ENCODE measurements around the gene VCL.
"Not testable (repeated sequence)": the region's sequence is repeated elsewhere in the genome, so short reads cannot be mapped to it uniquely, and the experiment has no call there.

Gene VCL

GRCh38 chr10:74040200-74041126 lies 42.5 kb downstream of the VCL start:
- no peak for DNase-seq (ENCODE audit: low read depth)

- no peak for DNase-seq (ENCODE audit: low read depth)
These were observed 46.5 kb downstream of the VCL start for GRCh38 chr10:74044419-74044818.

GRCh38 chr10:74047304-74047703 lies 49.4 kb downstream of the VCL start:
- DNase-seq (ENCODE audit: low read depth): no peak

- DNase-seq (ENCODE audit: low read depth): no peak
These were observed 50.0 kb downstream of the VCL start for GRCh38 chr10:74047871-74048270.

- DNase-seq (ENCODE audit: low read depth): no peak
These were observed 50.5 kb downstream of the VCL start for GRCh38 chr10:74048433-74048832.

GRCh38 chr10:74049955-74050354 lies 52.0 kb downstream of the VCL start:
- no peak for DNase-seq (ENCODE audit: low read depth)

GRCh38 chr10:74050653-74051052 lies 52.7 kb downstream of the VCL start:
- no peak for DNase-seq (ENCODE audit: low read depth)

GRCh38 chr10:74051736-74052342 lies 53.9 kb downstream of the VCL start:
- DNase-seq (ENCODE audit: low read depth): no peak

- DNase-seq (ENCODE audit: low read depth): no peak
These were observed 55.1 kb downstream of the VCL start for GRCh38 chr10:74052994-74053393.

GRCh38 chr10:74055383-74056049 lies 57.6 kb downstream of the VCL start:
- DNase-seq (ENCODE audit: low read depth): no peak

GRCh38 chr10:74056050-74056818 lies 58.3 kb downstream of the VCL start:
- DNase-seq (ENCODE audit: low read depth): no peak

- no peak for DNase-seq (ENCODE audit: low read depth)
These were observed 60.2 kb downstream of the VCL start for GRCh38 chr10:74058071-74058470.

- DNase-seq (ENCODE audit: low read depth): no peak
These were observed 60.7 kb downstream of the VCL start for GRCh38 chr10:74058658-74059057.

GRCh38 chr10:74061104-74061503 lies 63.2 kb downstream of the VCL start:
- no peak for DNase-seq (ENCODE audit: low read depth)

- not testable (repeated sequence) for DNase-seq (ENCODE audit: low read depth)
These were observed 64.1 kb downstream of the VCL start for GRCh38 chr10:74061978-74062377.

- no peak for DNase-seq (ENCODE audit: low read depth)
These were observed 65.3 kb downstream of the VCL start for GRCh38 chr10:74063256-74063655.

GRCh38 chr10:74067373-74068352 lies 69.7 kb downstream of the VCL start:
- DNase-seq (ENCODE audit: low read depth): no peak

- DNase-seq (ENCODE audit: low read depth): no peak
These were observed 73.2 kb downstream of the VCL start for GRCh38 chr10:74071157-74071556.

GRCh38 chr10:74072503-74072902 lies 74.6 kb downstream of the VCL start:
- no peak for DNase-seq (ENCODE audit: low read depth)

GRCh38 chr10:74075906-74076305 lies 78.0 kb downstream of the VCL start:
- no peak for DNase-seq (ENCODE audit: low read depth)

GRCh38 chr10:74076961-74077360 lies 79.0 kb downstream of the VCL start:
- no peak for DNase-seq (ENCODE audit: low read depth)
